ENCODE data around the gene CLEC2A.

- TF ChIP-seq CTCF (IDR thresholded peaks at IDR 0.05 in 4 of 5, conservative IDR thresholded peaks at IDR 0.05 in 1 of 5): no peak
- no peak for TF ChIP-seq POLR2A (IDR thresholded peaks at IDR 0.05)
These were observed 20.5 kb downstream of the CLEC2A start for GRCh38 chr12:9911708-9912107.
